GM18867 (cell line): ENCODE measurements around the gene TTYH1.
A peak's percentile ranks its signal among the peaks of the same experiment; 100 is the strongest.
"Not testable (repeated sequence)": the region's sequence is repeated elsewhere in the genome, so short reads cannot be mapped to it uniquely, and the experiment has no call there.

ENCODE experiments used
- ATAC-seq: cut with Tn5 transposase; IDR thresholded peaks from one replicate; pipeline ENCODE4 v1.9.1; 2021; ENCODE audit warnings: mild to moderate bottlenecking, moderate library complexity; ENCODE audit not compliant: unreplicated experiment

The TTYH1 gene

GRCh38 chr19:54458648-54459281 lies 43.5 kb downstream of the TTYH1 start:
- no peak for ATAC-seq

GRCh38 chr19:54459282-54460229 lies 44.3 kb downstream of the TTYH1 start:
- no peak for ATAC-seq

- ATAC-seq = no peak
Observed at GRCh38 chr19:54460230-54461005, 45.2 kb downstream of the TTYH1 start.

GRCh38 chr19:54461210-54461609 lies 45.9 kb downstream of the TTYH1 start:
- no peak for ATAC-seq

GRCh38 chr19:54461613-54462012 lies 46.3 kb downstream of the TTYH1 start:
- ATAC-seq = no peak

GRCh38 chr19:54462047-54462654 lies 46.9 kb downstream of the TTYH1 start:
- no peak for ATAC-seq

- peak; percentile 22 for ATAC-seq
Observed at GRCh38 chr19:54462655-54463530, 47.6 kb downstream of the TTYH1 start.

- peak; percentile 56 for ATAC-seq
Observed at GRCh38 chr19:54463531-54464043, 48.3 kb downstream of the TTYH1 start, which contains the start of gene LENG9. Gene LENG9 (minus strand): TSS chr19:54463778. CDS start chr19:54463526, 252 bp downstream.

GRCh38 chr19:54464044-54464629 lies 48.9 kb downstream of the TTYH1 start:
- peak; percentile 52 for ATAC-seq

GRCh38 chr19:54464630-54465425 lies 49.6 kb downstream of the TTYH1 start:
- ATAC-seq = peak; percentile 44

- ATAC-seq = no peak
Observed at GRCh38 chr19:54465426-54466109, 50.3 kb downstream of the TTYH1 start.

GRCh38 chr19:54466110-54466480 lies 50.8 kb downstream of the TTYH1 start:
- not testable (repeated sequence) for ATAC-seq

- no peak for ATAC-seq
Observed at GRCh38 chr19:54469496-54469934, 54.3 kb downstream of the TTYH1 start.

GRCh38 chr19:54470276-54470887 lies 55.1 kb downstream of the TTYH1 start:
- no peak for ATAC-seq

- no peak for ATAC-seq
Observed at GRCh38 chr19:54470991-54471782, 55.9 kb downstream of the TTYH1 start.

GRCh38 chr19:54473071-54473891 lies 58.0 kb downstream of the TTYH1 start, which contains the start of gene CDC42EP5:
Gene CDC42EP5 (minus strand): TSS chr19:54473296. CDS start chr19:54465547, 7,749 bp downstream.
- ATAC-seq = no peak
